ENCODE data around the gene ARSD.

DNA sequence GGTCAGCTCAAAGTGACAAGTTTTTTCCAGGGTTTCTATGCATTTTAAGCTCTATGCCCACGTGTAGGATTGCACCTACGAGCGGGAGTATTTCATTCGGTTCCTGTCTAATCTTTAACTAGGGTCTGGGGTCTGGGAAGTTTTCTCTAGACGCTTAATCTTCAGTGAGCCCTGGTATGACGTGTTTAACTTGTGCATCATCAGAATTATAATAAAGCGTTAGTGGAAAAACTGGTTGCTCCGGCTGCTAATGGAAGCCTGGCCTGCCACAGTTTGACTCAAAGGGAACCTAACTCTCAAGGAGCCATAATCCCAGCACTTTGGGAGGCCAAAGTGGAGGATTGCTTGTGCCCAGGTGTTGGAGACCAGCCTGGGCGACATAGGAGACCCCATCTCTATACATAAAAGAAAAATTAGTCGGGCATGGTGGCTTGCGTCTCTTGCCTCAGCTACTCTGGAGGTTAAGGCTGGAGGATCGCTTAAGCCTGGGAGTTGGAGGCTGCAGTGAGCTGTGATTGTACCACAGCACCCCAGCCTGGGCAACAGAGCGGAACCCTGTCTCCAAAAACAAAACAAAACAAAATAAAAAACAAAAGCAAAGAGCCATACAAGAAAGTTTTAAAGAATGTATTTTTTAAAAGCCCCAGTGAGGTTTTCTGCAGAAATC is 30.2 kb downstream of the ARSD start:
- TF ChIP-seq POLR2A (IDR thresholded peaks at IDR 0.05): no peak
- TF ChIP-seq CTCF (IDR thresholded peaks at IDR 0.05): no peak

Measured in lower leg skin (tissue), 3 donors.